Osteoblast (primary cell): ENCODE results near the gene ANTKMT. TPM values are rescaled to one million over a fixed set of nuclear protein-coding genes. Genes with fewer than 3 reads are reported as not detected.

ENCODE experiments used
- DNase-seq: peaks from one replicate; pipeline ENCODE4 v3.0.0; 2011; ENCODE audit warnings: low spot score, mixed read lengths; ENCODE audit not compliant: insufficient read length; ENCODE audit errors: missing footprints
- H2AFZ ChIP-seq: 2 replicates; pipeline ENCODE4 v1.6.0; 2011; ENCODE audit warnings: mild to moderate bottlenecking, low read length
- H3K27ac ChIP-seq: 2 replicates; pipeline ENCODE4 v1.5.1; 2011; ENCODE audit warnings: mild to moderate bottlenecking, low read depth, low read length, moderate library complexity
- H3K27me3 ChIP-seq: 2 replicates; pipeline ENCODE4 v1.6.0; 2012; ENCODE audit warnings: mild to moderate bottlenecking, control low read depth, inconsistent platforms, low read length, moderate library complexity; ENCODE audit not compliant: insufficient read depth
- H3K36me3 ChIP-seq: 2 replicates; pipeline ENCODE4 v1.5.1; 2011; ENCODE audit warnings: mild to moderate bottlenecking, low read length, control low read depth, moderate library complexity; ENCODE audit not compliant: insufficient read depth
- H3K4me1 ChIP-seq: 2 replicates; pipeline ENCODE4 v1.5.1; 2011; ENCODE audit warnings: mild to moderate bottlenecking, low read length, control low read depth, moderate library complexity; ENCODE audit not compliant: insufficient read depth
- H3K4me2 ChIP-seq: 2 replicates; pipeline ENCODE4 v1.6.0; 2011; ENCODE audit warnings: mild to moderate bottlenecking, low read length; ENCODE audit not compliant: insufficient read depth
- H3K4me3 ChIP-seq: fragments of 200-600 bp; sonication (generic); 3 replicates; pipeline ENCODE4 v1.5.1; 2012; ENCODE audit warnings: mild to moderate bottlenecking, low read length, inconsistent platforms; ENCODE audit not compliant: insufficient read depth
- H3K79me2 ChIP-seq: 2 replicates; pipeline ENCODE4 v1.6.0; 2012; ENCODE audit warnings: mild to moderate bottlenecking, low read length, control low read depth, inconsistent platforms; ENCODE audit not compliant: insufficient read depth
- H3K9me3 ChIP-seq: 2 replicates; pipeline ENCODE4 v1.5.1; 2011; ENCODE audit warnings: low read depth, low read length, control low read depth
- H4K20me1 ChIP-seq: 2 replicates; pipeline ENCODE4 v1.6.0; 2012; ENCODE audit warnings: mild to moderate bottlenecking, low read length, control low read depth; ENCODE audit not compliant: insufficient read depth
- CTCF ChIP-seq: IDR thresholded peaks from 2 replicates; pipeline ENCODE4 v1.5.1; 2011; ENCODE audit warnings: mild to moderate bottlenecking, low read depth, low read length, moderate library complexity; ENCODE audit errors: extremely low read depth
- total RNA-seq: library from RNA; depleted of rRNA; stranded (reverse); fragments of >200 nt; gene quantifications from 2 replicates; pipeline ENCODE4 v1.2.3, GENCODE V29; 2012

Gene ANTKMT
- total RNA-seq, 1 donor: 21.7 TPM

- H2AFZ ChIP-seq: peak overlapping the region; percentile 22
- H3K27ac ChIP-seq: no peak overlapping the region
- TF ChIP-seq CTCF: no peak
Measured at GRCh38 chr16:739560-740458, 18.9 kb downstream of the ANTKMT start.

GRCh38 chr16:740459-740763 lies 19.5 kb downstream of the ANTKMT start:
- H3K27ac ChIP-seq: peak overlapping the region; percentile 63
- H2AFZ ChIP-seq: peak overlapping the region; percentile 62

More at GRCh38 chr16:739560-740458, 18.9 kb downstream of the ANTKMT start:
- no peak for DNase-seq
- Histone ChIP-seq H3K27me3 (no peaks in the 10 kb centered on the region), H4K20me1 (peaks cover 4% of the 10 kb centered on the region), H3K9me3 (no peaks in the 10 kb centered on the region), H3K79me2 (peaks cover 8% of the 10 kb centered on the region), H3K4me3 (peak overlapping the region; percentile 90), H3K4me1 (peaks cover 12% of the 10 kb centered on the region), H3K4me2 (peak overlapping the region; percentile 88), H3K36me3 (peaks cover 19% of the 10 kb centered on the region)

GRCh38 chr16:740764-741505 lies 20.0 kb downstream of the ANTKMT start, which contains the start of gene CIAO3:
CIAO3 (minus strand) TSS chr16:740997; CDS start chr16:740985, 12 bp downstream.
- Histone ChIP-seq H3K4me2 (peak within 1 kb of the TSS; percentile 88), H3K27ac (peak within 1 kb of the TSS; percentile 63)
- DNase-seq: peak; percentile 100

More at GRCh38 chr16:740459-740763, 19.5 kb downstream of the ANTKMT start:
- H3K4me2 ChIP-seq: peak overlapping the region; percentile 88
- peaks cover 12% of the 10 kb centered on the region for H3K4me1 ChIP-seq
- H3K36me3 ChIP-seq: peaks cover 19% of the 10 kb centered on the region
- H3K4me3 ChIP-seq: peak overlapping the region; percentile 90
- no peak for TF ChIP-seq CTCF
- no peaks in the 10 kb centered on the region for H3K9me3 ChIP-seq
- no peaks in the 10 kb centered on the region for H3K27me3 ChIP-seq
- DNase-seq: peak; percentile 92
- peaks cover 4% of the 10 kb centered on the region for H4K20me1 ChIP-seq
- peaks cover 8% of the 10 kb centered on the region for H3K79me2 ChIP-seq

More at GRCh38 chr16:740764-741505, 20.0 kb downstream of the ANTKMT start, which contains the start of gene CIAO3:
- Histone ChIP-seq H3K4me1 (peaks cover 12% of the 10 kb centered on the region), H4K20me1 (peaks cover 4% of the 10 kb centered on the region), H3K4me3 (peak within 1 kb of the TSS; percentile 90), H3K79me2 (peaks cover 8% of the 10 kb centered on the region), H3K9me3 (no peaks in the 10 kb centered on the region), H3K27me3 (no peaks in the 10 kb centered on the region), H3K36me3 (peaks cover 14% of the 10 kb centered on the region), H2AFZ (peak within 1 kb of the TSS; percentile 94)
- peak; percentile 76 for TF ChIP-seq CTCF
